Activated CD8-positive, alpha-beta memory T cell treated with anti-CD3 and anti-CD28 coated beads for 1 hour (primary cell): ENCODE measurements around the gene TINAGL1.

Experiments
- DNase-seq, 2 donors: peaks; one replicate each; pipeline ENCODE4 v3.0.0-alpha.2; 2020; ENCODE audit warnings: low read depth in 1 of 2; ENCODE audit errors: extremely low read depth in 1 of 2

Gene TINAGL1

DNA sequence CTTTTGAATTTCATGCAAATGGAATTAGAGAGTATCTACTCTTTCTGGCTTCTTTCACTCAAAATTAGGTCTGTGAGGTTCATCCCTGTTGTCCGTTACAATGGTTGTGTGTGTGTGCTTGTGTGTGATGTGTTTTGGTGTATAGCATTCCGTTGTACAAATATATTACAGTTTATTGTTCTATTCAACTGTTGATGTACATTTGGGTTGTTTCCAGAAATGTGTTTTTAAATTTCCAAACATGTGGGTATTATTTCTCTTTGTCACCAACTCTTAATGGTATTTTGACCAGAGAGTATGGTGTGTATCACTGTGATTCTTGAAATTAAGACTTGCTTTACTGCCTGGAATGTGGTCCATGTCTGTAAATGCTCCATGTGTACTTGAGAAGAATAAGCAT is 24.3 kb downstream of the TINAGL1 start:
- DNase-seq, result no peak

GRCh38 chr1:31602081-31602480 is 25.8 kb downstream of the TINAGL1 start:
- DNase-seq, result no peak

DNA sequence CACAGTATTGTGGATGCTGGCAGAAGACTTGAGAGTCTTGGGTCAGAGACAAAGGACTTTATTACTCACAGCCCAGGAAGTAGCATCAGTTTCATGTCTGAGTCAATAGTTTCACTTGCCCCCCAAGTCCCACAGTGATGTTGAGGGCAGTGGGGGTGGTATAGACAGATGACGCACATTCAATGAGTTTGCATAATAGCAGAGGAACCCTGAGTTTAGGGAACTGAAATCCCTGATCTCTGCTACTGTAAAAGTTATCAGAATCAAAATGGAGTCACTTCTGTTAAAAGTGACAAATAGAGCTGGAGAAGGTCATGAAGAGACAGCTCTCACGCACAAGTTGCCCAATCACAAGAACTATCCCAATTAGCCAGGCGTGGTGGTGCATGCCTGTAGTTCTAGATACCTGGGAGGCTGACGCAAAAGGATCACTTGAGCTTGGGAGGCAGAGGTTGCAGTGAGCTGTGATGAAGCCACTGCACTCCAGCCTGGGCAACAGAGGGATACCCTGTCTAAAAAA is 29.7 kb downstream of the TINAGL1 start:
- no peak for DNase-seq

DNA sequence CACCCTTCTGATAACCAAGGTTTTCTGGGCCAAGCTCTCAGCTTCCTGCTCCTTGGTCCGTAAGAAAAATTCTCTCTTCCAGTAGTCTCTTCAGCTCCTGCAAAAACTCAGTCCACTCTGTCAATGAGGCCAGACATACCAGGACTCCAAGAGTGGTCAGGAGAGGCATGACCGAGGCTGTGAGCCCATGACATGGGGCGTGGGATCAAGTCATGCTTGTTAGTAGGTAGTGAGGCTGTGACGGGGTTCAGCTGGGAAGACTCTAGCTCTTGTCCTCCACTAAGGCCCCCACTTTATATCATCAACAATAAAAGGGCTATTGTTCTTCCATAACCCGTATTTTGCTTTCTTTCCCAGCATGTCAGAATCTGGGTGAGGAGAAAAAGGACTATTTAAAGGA is 31.0 kb downstream of the TINAGL1 start:
- DNase-seq, result no peak

- no peak for DNase-seq
These were observed 33.3 kb downstream of the TINAGL1 start for GRCh38 chr1:31609514-31610118.

DNA sequence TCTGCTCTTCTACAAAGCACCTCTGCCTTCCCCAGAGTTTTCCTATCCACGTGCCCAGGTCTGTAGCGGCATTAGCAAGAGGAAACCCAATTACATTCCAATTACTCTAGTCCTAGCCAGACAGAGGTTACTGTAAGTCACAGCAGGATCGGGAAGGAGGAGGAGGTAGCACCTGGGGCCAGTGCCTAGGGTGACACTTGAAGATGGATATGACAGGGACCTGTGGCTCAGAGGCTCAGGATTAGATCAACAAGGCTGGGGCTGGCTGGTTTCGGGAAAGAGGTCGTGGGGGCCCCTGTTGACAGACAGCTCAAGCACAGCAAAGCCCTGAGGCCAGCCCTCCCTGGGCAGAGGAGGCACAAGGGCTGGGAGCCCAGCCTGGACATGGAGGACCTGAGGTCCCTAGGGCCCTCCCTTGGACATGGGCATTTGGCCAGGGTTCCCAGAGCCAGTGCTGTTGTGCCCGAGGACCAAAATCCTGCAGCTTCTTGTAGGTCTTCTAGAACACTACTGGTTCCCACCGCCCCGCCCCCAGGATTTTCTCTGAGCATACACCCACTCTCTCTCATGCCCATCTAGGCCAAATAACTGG is 38.2 kb downstream of the TINAGL1 start:
- DNase-seq, result no peak

DNA sequence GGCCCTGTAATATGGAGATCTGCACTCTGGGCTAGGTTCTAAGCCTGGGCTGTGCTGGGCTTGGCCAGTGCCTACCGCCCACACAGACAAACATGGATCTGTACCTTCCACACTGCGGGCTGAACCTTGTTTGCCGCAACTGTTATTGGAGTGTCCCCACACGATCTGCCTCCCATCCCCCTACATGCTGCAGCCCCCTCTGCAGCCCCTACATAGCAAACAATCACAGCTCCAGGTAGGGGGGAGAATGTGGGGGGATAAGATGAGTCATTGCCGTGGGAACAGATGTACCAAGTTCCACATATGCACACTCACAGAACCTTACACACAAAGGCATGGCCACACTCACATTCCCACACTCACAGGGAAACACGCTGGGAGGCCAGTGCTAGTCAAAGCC is 39.1 kb downstream of the TINAGL1 start:
- DNase-seq, result no peak

DNA sequence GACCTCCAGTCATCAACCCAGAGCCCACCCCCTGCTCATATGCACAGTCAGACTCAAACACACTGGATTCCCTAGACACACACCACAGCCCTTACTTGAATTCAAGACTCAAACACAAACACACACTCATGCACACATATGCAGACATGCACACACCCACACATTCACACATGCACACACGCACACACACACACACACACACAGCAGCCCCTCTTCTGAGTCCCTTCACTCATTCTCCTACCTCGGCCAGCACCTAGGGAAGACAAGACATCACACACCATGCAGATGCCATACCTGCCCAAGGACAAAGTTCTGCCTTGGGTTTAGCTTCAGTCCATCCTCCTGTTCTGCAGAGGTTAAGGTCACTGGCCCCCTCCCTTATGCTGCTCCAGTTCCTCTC is 39.6 kb downstream of the TINAGL1 start:
- no peak for DNase-seq

DNA sequence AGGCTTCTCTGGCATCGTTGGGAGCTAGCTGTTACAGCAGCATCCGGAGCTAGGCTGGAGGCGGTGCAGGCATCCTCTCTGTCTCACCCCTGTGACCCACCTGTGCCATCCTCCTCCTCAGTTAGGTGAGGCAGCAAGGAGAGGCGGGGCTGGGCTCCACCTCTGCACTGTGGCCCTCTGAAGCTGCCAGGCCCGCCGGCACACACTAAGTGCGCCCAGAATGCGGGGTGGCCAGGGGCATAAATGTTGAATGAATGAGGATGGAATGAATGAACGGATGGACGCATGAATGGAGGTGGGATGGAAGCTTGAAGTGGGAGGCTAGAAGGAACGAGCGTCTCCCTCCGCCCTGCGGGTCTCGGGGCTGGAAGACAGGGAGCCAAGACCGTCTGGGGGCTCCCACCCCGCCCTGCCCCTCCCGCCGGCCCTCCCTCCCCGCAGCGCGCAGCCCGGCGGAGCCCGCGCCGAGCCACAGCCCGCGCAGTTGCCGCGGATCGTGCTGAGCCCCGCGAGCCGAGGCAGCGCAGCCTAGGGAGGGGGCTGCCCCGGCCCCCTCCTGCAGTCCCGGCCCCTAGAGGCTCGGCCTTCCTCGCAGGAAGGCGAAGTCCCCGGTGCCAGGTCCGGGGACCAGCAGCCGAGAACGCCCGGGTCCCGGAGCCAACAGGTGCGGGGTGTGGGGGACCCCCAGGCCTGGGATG is 41.1 kb downstream of the TINAGL1 start, which contains the start of gene HCRTR1:
Gene HCRTR1, plus strand, starts transcription at position 472 of the 698 bp plus-strand sequence. CDS start 1,504 bp downstream, outside the sequence.
- DNase-seq, result no peak

DNA sequence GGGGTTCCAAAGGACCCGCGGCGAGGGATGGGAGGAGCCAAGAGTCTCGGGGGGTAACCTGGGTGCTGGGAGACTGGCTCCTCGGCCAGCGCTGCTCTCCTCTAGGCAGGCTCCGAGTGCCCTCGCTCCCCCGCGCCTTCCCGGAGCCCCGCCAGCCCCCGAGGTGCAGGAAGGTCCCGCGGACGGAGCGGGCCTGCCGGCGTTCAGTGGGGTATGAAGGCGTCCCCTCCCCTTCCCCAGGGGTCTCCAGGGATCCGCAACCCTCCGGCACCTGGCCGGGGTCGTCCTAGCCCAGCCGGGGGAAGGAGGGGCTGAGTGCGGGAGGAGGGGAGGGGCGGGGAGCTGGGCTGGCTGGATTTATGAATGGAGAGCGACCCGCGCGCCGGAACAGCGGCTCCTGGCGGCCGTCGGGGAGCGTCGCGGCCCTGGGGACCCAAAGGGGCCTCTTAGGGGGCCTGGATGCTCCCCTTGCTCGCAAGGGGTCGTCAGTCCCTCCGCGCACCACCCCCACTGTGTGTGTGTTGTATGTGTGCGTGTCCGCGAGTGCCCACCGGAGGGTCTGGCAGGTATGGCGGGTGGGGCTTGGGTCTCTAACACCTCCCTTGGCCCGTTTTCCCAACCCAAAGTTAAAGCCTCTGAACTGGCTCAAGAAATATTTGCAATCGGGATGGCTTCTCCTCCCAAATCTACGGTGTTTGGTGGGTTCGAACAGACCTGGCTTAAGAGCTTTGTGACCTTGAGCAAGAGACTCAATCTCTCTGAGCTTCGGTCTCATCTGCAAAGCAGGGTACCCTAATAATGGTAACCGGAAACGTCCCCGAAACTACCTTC is 41.8 kb downstream of the TINAGL1 start:
- DNase-seq, result peak; percentile 13 to 27

DNA sequence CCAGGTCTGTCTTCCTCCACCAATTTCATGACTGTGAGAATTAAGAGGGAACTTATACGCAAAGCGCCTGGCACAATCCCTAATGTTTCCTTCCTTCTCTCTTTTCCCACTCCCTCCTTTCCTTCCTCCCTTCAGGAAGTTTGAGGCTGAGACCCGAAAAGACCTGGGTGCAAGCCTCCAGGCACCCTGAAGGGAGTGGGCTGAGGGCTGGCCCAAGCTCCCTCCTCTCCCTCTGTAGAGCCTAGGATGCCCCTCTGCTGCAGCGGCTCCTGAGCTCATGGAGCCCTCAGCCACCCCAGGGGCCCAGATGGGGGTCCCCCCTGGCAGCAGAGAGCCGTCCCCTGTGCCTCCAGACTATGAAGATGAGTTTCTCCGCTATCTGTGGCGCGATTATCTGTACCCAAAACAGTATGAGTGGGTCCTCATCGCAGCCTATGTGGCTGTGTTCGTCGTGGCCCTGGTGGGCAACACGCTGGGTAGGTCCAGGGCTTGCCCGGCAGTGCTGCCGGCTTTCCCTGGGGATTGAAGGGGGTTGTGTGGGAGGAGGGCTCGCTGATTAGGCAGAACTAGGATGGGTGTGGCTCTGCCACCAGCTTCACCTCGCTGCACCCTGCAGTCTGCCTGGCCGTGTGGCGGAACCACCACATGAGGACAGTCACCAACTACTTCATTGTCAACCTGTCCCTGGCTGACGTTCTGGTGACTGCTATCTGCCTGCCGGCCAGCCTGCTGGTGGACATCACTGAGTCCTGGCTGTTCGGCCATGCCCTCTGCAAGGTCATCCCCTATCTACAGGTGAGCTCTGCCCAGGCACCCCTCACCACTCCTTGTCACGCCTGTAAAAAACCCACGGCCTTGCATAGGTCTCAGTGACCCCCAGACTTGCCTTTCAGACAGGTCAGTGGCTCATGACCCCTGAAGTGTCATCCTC is 42.9 kb downstream of the TINAGL1 start:
- no peak for DNase-seq

- no peak for DNase-seq
These were observed 44.5 kb downstream of the TINAGL1 start for GRCh38 chr1:31620631-31621497.

DNA sequence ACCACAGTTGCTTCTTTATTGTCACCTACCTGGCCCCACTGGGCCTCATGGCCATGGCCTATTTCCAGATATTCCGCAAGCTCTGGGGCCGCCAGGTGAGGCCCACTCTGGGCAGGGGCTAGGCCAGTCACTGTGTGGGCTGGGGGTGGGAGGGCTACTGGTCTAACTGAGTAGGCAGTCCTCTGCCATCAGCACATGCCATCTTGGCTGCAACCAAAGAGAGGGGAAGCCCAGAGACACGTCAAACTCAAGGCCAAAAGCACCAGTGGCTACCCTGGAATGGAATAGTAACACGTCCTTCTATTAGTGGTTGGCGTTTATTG is 45.1 kb downstream of the TINAGL1 start:
- DNase-seq, result no peak

- DNase-seq, result no peak
These were observed 45.8 kb downstream of the TINAGL1 start for GRCh38 chr1:31621847-31622730.

DNA sequence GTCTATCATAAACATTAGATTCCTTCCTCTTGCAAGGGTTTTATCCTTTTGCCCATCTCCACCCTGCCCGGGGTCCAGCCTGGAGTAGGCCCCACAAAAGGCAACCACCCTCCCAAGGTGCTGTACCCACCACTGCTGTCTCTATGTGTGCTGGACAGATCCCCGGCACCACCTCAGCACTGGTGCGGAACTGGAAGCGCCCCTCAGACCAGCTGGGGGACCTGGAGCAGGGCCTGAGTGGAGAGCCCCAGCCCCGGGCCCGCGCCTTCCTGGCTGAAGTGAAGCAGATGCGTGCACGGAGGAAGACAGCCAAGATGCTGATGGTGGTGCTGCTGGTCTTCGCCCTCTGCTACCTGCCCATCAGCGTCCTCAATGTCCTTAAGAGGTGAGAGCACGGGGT is 47.0 kb downstream of the TINAGL1 start:
- no peak for DNase-seq

DNA sequence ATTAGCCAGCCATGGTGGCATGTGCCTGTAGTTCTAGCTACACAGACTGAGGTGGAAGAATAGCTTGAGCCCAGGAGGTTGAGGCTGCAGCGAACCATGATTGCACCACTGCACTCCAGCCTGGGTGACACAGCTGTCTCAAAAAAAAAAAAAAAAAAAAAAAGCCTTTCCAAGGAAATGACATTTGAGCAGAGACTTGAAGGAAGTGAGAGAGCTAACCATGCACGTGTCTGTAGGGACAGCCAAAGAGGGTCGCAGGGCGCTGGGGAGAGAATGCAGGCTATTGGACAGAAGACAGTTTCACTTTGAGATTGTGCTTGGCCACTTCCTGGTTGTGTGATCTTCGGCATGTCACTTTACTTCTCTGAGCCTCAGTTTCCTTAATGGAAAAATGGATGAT is 48.0 kb downstream of the TINAGL1 start:
- DNase-seq, result no peak

GRCh38 chr1:31624731-31625514 is 48.6 kb downstream of the TINAGL1 start:
- no peak for DNase-seq
